Vagina (tissue), 2 donors: ENCODE results near the gene TNIP1. TPM values are rescaled to one million over a fixed set of nuclear protein-coding genes. Genes with fewer than 3 reads are reported as not detected.

Experiments used
- DNase-seq, 2 donors: peaks; one replicate each; pipeline ENCODE4 v3.0.0-alpha.2; 2017; ENCODE audit errors: extremely low spot score in 2 of 2
- H3K27ac ChIP-seq: fragments of 200-600 bp; sonication (generic); one replicate; pipeline ENCODE4 v1.5.1; 2019
- H3K27me3 ChIP-seq: fragments of 200-600 bp; sonication (generic); one replicate; pipeline ENCODE4 v1.5.1; 2019
- H3K36me3 ChIP-seq, 2 donors: fragments of 200-600 bp; sonication (generic); one replicate each; pipeline ENCODE4 v1.5.1; 2017 to 2019
- H3K4me1 ChIP-seq: fragments of 200-600 bp; sonication (generic); one replicate; pipeline ENCODE4 v1.5.1; 2019
- H3K4me3 ChIP-seq, 2 donors: fragments of 200-600 bp; sonication (generic); 1 replicate in 1 of 2; 2 replicates in 1 of 2; pipeline ENCODE4 v1.5.1; 2016 to 2019
- H3K9me3 ChIP-seq: fragments of 200-600 bp; sonication (generic); one replicate; pipeline ENCODE4 v1.5.1; 2019
- CTCF ChIP-seq, 3 experiments: fragments of 450-650 bp in 2 of 3; fragments of 200-600 bp in 1 of 3; sonication (generic) in 1 of 3; IDR thresholded peaks; one replicate each; pipeline ENCODE4 v1.5.1; 2017 to 2019; ENCODE audit warnings: antibody characterized with exemption in 3 of 3, mild to moderate bottlenecking in 2 of 3, moderate library complexity in 2 of 3
- POLR2A ChIP-seq, 2 donors: fragments of 450-650 bp; IDR thresholded peaks; one replicate each; pipeline ENCODE4 v1.6.1; 2017; ENCODE audit warnings: antibody characterized with exemption in 2 of 2, mild to moderate bottlenecking in 2 of 2, moderate library complexity in 2 of 2
- POLR2AphosphoS5 ChIP-seq, 2 donors: sonication (generic); formaldehyde crosslinking; IDR thresholded peaks; one replicate each; pipeline ENCODE4 v1.9.0; 2017; ENCODE audit warnings: antibody characterized with exemption in 2 of 2, mild to moderate bottlenecking in 2 of 2, low read depth in 1 of 2; ENCODE audit not compliant: insufficient read depth in 1 of 2
- intact Hi-C: fragments of 100-400 bp; cut with DNase I; formaldehyde crosslinking; loops from one replicate; pipeline ENCODE4 v1.15.1; 2023
- total RNA-seq: library from RNA; depleted of rRNA; stranded (reverse); fragments of >200 nt; gene quantifications from one replicate; pipeline ENCODE4 v1.2.3, GENCODE V29; 2016

The TNIP1 gene
- total RNA-seq, 1 donor from 2014 or later, result 92.6 TPM

DNA sequence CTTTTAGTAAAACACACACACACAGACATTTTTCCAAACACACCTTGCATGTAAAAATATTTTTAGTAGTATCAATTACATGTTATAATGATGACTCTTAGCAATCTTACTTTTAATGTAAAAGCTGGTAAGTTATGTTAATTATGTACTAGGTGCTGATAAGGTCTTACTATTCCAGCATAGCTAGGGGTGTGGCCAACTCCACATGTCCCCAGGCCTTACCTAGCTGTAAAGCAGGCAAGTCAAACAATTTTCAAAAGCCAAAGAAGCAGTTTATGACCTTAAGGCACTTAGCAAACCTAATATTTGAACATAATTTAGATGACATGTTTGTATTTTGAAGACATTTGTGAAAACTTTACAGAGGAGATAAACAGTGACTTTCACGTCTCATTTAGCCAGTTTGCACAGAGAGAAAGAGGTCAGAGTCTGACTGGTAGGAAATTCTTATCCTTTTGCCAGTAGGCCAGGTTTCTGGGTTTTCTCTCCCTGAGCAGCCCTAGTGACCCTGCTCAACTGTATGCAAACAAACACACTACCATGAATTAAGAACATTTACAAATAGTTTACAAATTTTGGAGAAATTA, 86.9 kb downstream of the TNIP1 start:
- TF ChIP-seq CTCF (IDR thresholded peaks at IDR 0.05) (no peak), POLR2A (IDR thresholded peaks at IDR 0.05) (no peak)

GRCh38 chr5:150993422-150993821, 87.4 kb downstream of the TNIP1 start:
- no peak for TF ChIP-seq POLR2A (IDR thresholded peaks at IDR 0.05)
- TF ChIP-seq CTCF (IDR thresholded peaks at IDR 0.05), result no peak
- no peak for TF ChIP-seq POLR2AphosphoS5 (IDR thresholded peaks at IDR 0.05; ENCODE audit: insufficient read depth in 1 of 2, low read depth in 1 of 2)
- Histone ChIP-seq H3K36me3 (no peaks in the 10 kb centered on the region), H3K27ac (no peak overlapping the region), H3K4me3 (no peak overlapping the region), H3K9me3 (no peaks in the 10 kb centered on the region), H3K27me3 (no peaks in the 10 kb centered on the region), H3K4me1 (no peaks in the 10 kb centered on the region)
- DNase-seq, result no peak
- intact Hi-C loops, result no loop called here

More for the DNA sequence above, 86.9 kb downstream of the TNIP1 start:
- intact Hi-C loops, result no loop called here
- Histone ChIP-seq H3K27me3 (no peaks in the 10 kb centered on the region), H3K4me1 (no peaks in the 10 kb centered on the region), H3K36me3 (no peaks in the 10 kb centered on the region), H3K4me3 (no peak overlapping the region), H3K27ac (no peak overlapping the region), H3K9me3 (no peaks in the 10 kb centered on the region)
- DNase-seq, result no peak

GRCh38 chr5:150992705-150993104, 88.1 kb downstream of the TNIP1 start:
- Histone ChIP-seq H3K4me1 (no peaks in the 10 kb centered on the region), H3K27me3 (no peaks in the 10 kb centered on the region), H3K4me3 (no peak overlapping the region), H3K36me3 (no peaks in the 10 kb centered on the region), H3K27ac (no peak overlapping the region), H3K9me3 (no peaks in the 10 kb centered on the region)
- intact Hi-C loops, result no loop called here
- no peak for DNase-seq
- TF ChIP-seq POLR2A (IDR thresholded peaks at IDR 0.05) (no peak), CTCF (IDR thresholded peaks at IDR 0.05) (no peak), POLR2AphosphoS5 (IDR thresholded peaks at IDR 0.05; ENCODE audit: insufficient read depth in 1 of 2, low read depth in 1 of 2) (no peak)

DNA sequence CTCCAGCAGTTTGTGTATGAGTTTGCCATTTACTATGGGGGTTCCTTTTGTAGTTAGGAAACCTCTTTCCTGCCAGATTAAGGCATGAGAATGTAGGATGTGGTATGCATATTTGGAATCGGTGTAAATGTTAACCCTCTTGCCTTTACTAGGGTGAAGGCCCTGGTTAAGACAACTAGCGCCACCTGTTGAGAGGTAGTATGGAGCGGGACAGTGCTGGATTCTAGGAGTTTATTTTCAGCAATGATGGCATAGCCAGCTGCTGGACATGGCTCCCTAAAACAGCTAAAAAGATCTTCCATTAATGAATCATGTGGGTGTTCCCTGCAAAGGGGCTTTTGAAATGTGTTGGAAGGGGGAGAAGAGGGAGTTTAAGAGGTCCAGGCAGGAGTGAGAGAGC, 91.1 kb downstream of the TNIP1 start:
- no peak overlapping the region for H3K27ac ChIP-seq
- intact Hi-C loops, result no loop called here
- TF ChIP-seq POLR2A (IDR thresholded peaks at IDR 0.05) (no peak), CTCF (IDR thresholded peaks at IDR 0.05) (no peak), POLR2AphosphoS5 (IDR thresholded peaks at IDR 0.05; ENCODE audit: insufficient read depth in 1 of 2, low read depth in 1 of 2) (no peak)
- H3K4me3 ChIP-seq, result no peak overlapping the region
- H3K9me3 ChIP-seq, result no peaks in the 10 kb centered on the region
- no peaks in the 10 kb centered on the region for H3K27me3 ChIP-seq
- H3K4me1 ChIP-seq, result no peaks in the 10 kb centered on the region
- DNase-seq, result no peak
- H3K36me3 ChIP-seq, result no peaks in the 10 kb centered on the region

DNA sequence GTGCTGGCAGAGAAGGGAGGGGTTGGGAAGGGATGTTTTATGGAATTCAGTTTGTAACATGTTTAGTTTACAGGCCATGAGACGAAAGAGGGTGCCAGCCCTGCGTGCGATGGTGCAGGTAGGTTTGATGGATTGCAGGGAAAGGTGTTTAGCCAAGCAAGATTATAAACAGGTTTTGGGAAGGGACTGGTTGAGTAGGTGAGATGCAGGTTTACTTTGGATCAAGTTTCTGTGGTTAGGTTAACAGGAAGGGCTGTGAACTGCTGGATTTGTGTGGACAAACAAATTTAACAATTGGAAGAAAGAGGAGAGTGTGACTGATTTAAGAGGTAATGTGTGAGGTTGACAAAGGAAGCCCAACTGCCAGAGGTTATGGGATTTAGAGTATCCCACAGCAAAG, 93.1 kb downstream of the TNIP1 start:
- no peaks in the 10 kb centered on the region for H3K27me3 ChIP-seq
- no peak for TF ChIP-seq POLR2A (IDR thresholded peaks at IDR 0.05)
- no peaks in the 10 kb centered on the region for H3K9me3 ChIP-seq
- H3K4me1 ChIP-seq, result no peaks in the 10 kb centered on the region
- H3K36me3 ChIP-seq, result no peaks in the 10 kb centered on the region
- no peak overlapping the region for H3K27ac ChIP-seq
- no peak overlapping the region for H3K4me3 ChIP-seq
- intact Hi-C loops, result no loop called here
- DNase-seq, result no peak

Other genes starting within 250 kb of the TNIP1 start
- 0.98 TPM for gene IRGM, start 234.5 kb downstream of the TNIP1 start, total RNA-seq
- 2.7 TPM for gene ZNF300, start 176.1 kb downstream of the TNIP1 start, total RNA-seq
- 3,069 TPM for gene GPX3, start 60.4 kb downstream of the TNIP1 start, total RNA-seq
- 190 TPM for gene ANXA6, start 76.7 kb upstream of the TNIP1 start, total RNA-seq
- 84.5 TPM for gene CCDC69, start 143.1 kb upstream of the TNIP1 start, total RNA-seq
- gene GM2A, start 172.2 kb upstream of the TNIP1 start, total RNA-seq, result 71.7 TPM
- not detected for gene SLC36A3, start 222.7 kb upstream of the TNIP1 start, total RNA-seq